NCI-H1417 (cell line): Measurements from ENCODE around the gene TBX18.

Experiments used
- DNase-seq, 3 experiments: peaks; one replicate each; lab custom pipeline; 2025; lab: John Stamatoyannopoulos, UW

Gene TBX18

GRCh38 chr6:84671183-84671582, 93.2 kb downstream of the TBX18 start:
- no peak for DNase-seq

- no peak for DNase-seq
Measured at GRCh38 chr6:84669945-84670344, 94.5 kb downstream of the TBX18 start.

- DNase-seq = no peak
Measured at GRCh38 chr6:84667252-84668213, 96.9 kb downstream of the TBX18 start.

- DNase-seq = no peak
Measured at GRCh38 chr6:84665401-84665800, 99.0 kb downstream of the TBX18 start.

- no peak for DNase-seq
Measured at GRCh38 chr6:84663866-84664265, 100.5 kb downstream of the TBX18 start.

- no peak for DNase-seq
Measured at GRCh38 chr6:84657486-84657885, 106.9 kb downstream of the TBX18 start.

GRCh38 chr6:84657025-84657424, 107.4 kb downstream of the TBX18 start:
- DNase-seq = no peak

GRCh38 chr6:84653027-84653551, 111.3 kb downstream of the TBX18 start:
- DNase-seq = no peak

GRCh38 chr6:84652356-84653026, 111.9 kb downstream of the TBX18 start:
- DNase-seq = no peak

- DNase-seq = no peak
Measured at GRCh38 chr6:84651583-84651982, 112.8 kb downstream of the TBX18 start.

- no peak for DNase-seq
Measured at GRCh38 chr6:84648444-84648843, 116.0 kb downstream of the TBX18 start.

GRCh38 chr6:84645563-84646266, 118.7 kb downstream of the TBX18 start:
- DNase-seq = no peak

GRCh38 chr6:84645000-84645399, 119.4 kb downstream of the TBX18 start:
- DNase-seq = peak in 1 of 3 experiments; percentile 3

- peak in 1 of 3 experiments; percentile 9 for DNase-seq
Measured at GRCh38 chr6:84643778-84644177, 120.6 kb downstream of the TBX18 start.

- no peak for DNase-seq
Measured at GRCh38 chr6:84641076-84641475, 123.3 kb downstream of the TBX18 start.

- DNase-seq = no peak
Measured at GRCh38 chr6:84639396-84639795, 125.0 kb downstream of the TBX18 start.

- no peak for DNase-seq
Measured at GRCh38 chr6:84638286-84638685, 126.1 kb downstream of the TBX18 start.
